Naive thymus-derived CD4-positive, alpha-beta T cell (primary cell): ENCODE data around the gene TGM2. TPM values are rescaled to one million over a fixed set of nuclear protein-coding genes. Genes with fewer than 3 reads are reported as not detected.

Experiments
- ATAC-seq: fragments of 150-1000 bp; cut with Tn5 transposase; 2 replicates; pipeline ENCODE4 v1.10.0; 2021; ENCODE audit warnings: mild to moderate bottlenecking, moderate library complexity
- CTCF ChIA-PET: fragments of 350-600 bp; sonication (Branson Sonifier 250); formaldehyde crosslinking; loops from one replicate; lab custom pipeline; 2021; ENCODE audit warnings: antibody characterized with exemption; lab: Charles Lee
- POLR2A ChIA-PET: fragments of 350-600 bp; sonication (Branson Sonifier 250); formaldehyde crosslinking; loops from one replicate; lab custom pipeline; 2021; ENCODE audit warnings: antibody characterized with exemption, inconsistent platforms; lab: Charles Lee
- DNase-seq, 9 donors: peaks; one replicate each; pipeline versions ENCODE4 v3.0.0 to v3.0.0-alpha.2; 2020 to 2022; ENCODE audit warnings: mixed read lengths in 1 of 9
- H3K27ac ChIP-seq: one replicate; pipeline ENCODE4 v1.7.0; 2013; ENCODE audit warnings: mild to moderate bottlenecking, low read depth, low read length, moderate library complexity
- H3K27me3 ChIP-seq, 2 donors: one replicate each; pipeline ENCODE4 v1.7.0; 2013; ENCODE audit warnings: low read length in 2 of 2, mild to moderate bottlenecking in 2 of 2, moderate library complexity in 2 of 2; ENCODE audit not compliant: control insufficient read depth in 2 of 2, insufficient read depth in 2 of 2
- H3K36me3 ChIP-seq, 3 experiments: 1 replicate in 2 of 3; 2 replicates in 1 of 3; pipeline ENCODE4 v1.7.0; 2013; ENCODE audit warnings: low read length in 3 of 3, mild to moderate bottlenecking in 3 of 3, moderate library complexity in 1 of 3; ENCODE audit not compliant: insufficient read depth in 3 of 3, control insufficient read depth in 2 of 3
- H3K4me1 ChIP-seq, 2 donors: one replicate each; pipeline ENCODE4 v1.7.0; 2013; ENCODE audit warnings: low read length in 2 of 2, mild to moderate bottlenecking in 2 of 2, moderate library complexity in 1 of 2; ENCODE audit not compliant: control insufficient read depth in 2 of 2, insufficient read depth in 2 of 2
- H3K4me3 ChIP-seq: 2 replicates; pipeline ENCODE4 v1.7.0; 2013; ENCODE audit warnings: mild to moderate bottlenecking, low read length
- H3K9me3 ChIP-seq, 3 experiments: 1 replicate in 2 of 3; 2 replicates in 1 of 3; pipeline ENCODE4 v1.7.0; 2013; ENCODE audit warnings: low read length in 3 of 3; ENCODE audit not compliant: control insufficient read depth in 2 of 3
- H3K27ac Mint-ChIP-seq, 9 donors: one replicate each; pipeline ENCODE4 v1.8.0; 2020 to 2022; ENCODE audit warnings: mixed read lengths in 9 of 9, mild to moderate bottlenecking in 8 of 9, moderate library complexity in 5 of 9, inconsistent platforms in 2 of 9
- H3K27me3 Mint-ChIP-seq, 5 donors: one replicate each; pipeline ENCODE4 v1.8.0; 2021 to 2022; ENCODE audit warnings: mixed read lengths in 5 of 5, mild to moderate bottlenecking in 1 of 5
- H3K36me3 Mint-ChIP-seq, 5 donors: one replicate each; pipeline ENCODE4 v1.8.0; 2020 to 2022; ENCODE audit warnings: mixed read lengths in 5 of 5, mild to moderate bottlenecking in 3 of 5, inconsistent platforms in 1 of 5
- H3K4me1 Mint-ChIP-seq, 7 donors: one replicate each; pipeline ENCODE4 v1.8.0; 2020 to 2022; ENCODE audit warnings: mixed read lengths in 7 of 7, mild to moderate bottlenecking in 3 of 7, inconsistent platforms in 1 of 7
- H3K4me3 Mint-ChIP-seq, 10 donors: one replicate each; pipeline ENCODE4 v1.8.0; 2020 to 2022; ENCODE audit warnings: mild to moderate bottlenecking in 10 of 10, mixed read lengths in 10 of 10, moderate library complexity in 6 of 10, inconsistent platforms in 2 of 10
- H3K9me3 Mint-ChIP-seq, 11 donors: one replicate each; pipeline ENCODE4 v1.8.0; 2020 to 2022; ENCODE audit warnings: mixed read lengths in 11 of 11, mild to moderate bottlenecking in 4 of 11, inconsistent platforms in 1 of 11, moderate library complexity in 1 of 11
- intact Hi-C, 2 donors: fragments of 100-400 bp; cut with micrococcal nuclease; formaldehyde crosslinking; loops; one replicate each; pipeline ENCODE4 v1.15.1; 2023
- polyA plus RNA-seq, 2 donors: library from polyadenylated mRNA; unstranded; fragments of 300-500 nt; fragmentation: Illumina TruSeq; gene quantifications; one replicate each; pipeline ENCODE4 v1.2.3, GENCODE V29; 2021
- total RNA-seq, 6 experiments: library from RNA in 5 of 6; stranded (reverse) in 5 of 6; gene quantifications; 1 replicate in 5 of 6; 2 replicates in 1 of 6; pipeline ENCODE4 v1.2.3 and lab custom pipeline; 2021 to 2026

TGM2 gene
- total and polyA plus RNA-seq, 7 experiments from 2014 or later, result 0.11 to 0.94 (median 0.19) TPM; not detected in 2

- H3K9me3 Mint-ChIP-seq, result no peaks in the 10 kb centered on the region
- no peak overlapping the region for H3K4me3 Mint-ChIP-seq
- DNase-seq, result no peak
- no peak for ATAC-seq
- H3K36me3 Mint-ChIP-seq, result no peaks in the 10 kb centered on the region
- H3K9me3 ChIP-seq, result no peaks in the 10 kb centered on the region
- H3K27me3 ChIP-seq, result no peaks in the 10 kb centered on the region
- H3K4me3 ChIP-seq, result no peak overlapping the region
- no peaks in the 10 kb centered on the region for H3K4me1 ChIP-seq
- H3K27me3 Mint-ChIP-seq, result peaks cover 16 to 29% (median 24%) of the 10 kb centered on the region in 5 donors
- no peak overlapping the region for H3K27ac ChIP-seq
- intact Hi-C loops, result no loop called here
- ChIA-PET POLR2A (no interaction called here), CTCF (no interaction called here)
- no peaks in the 10 kb centered on the region for H3K36me3 ChIP-seq
- no peak overlapping the region for H3K27ac Mint-ChIP-seq
- H3K4me1 Mint-ChIP-seq, result peaks cover 0 to 13% (median 6%) of the 10 kb centered on the region in 7 donors
These were observed 1.9 kb downstream of the TGM2 start for GRCh38 chr20:38162878-38163875.

DNA sequence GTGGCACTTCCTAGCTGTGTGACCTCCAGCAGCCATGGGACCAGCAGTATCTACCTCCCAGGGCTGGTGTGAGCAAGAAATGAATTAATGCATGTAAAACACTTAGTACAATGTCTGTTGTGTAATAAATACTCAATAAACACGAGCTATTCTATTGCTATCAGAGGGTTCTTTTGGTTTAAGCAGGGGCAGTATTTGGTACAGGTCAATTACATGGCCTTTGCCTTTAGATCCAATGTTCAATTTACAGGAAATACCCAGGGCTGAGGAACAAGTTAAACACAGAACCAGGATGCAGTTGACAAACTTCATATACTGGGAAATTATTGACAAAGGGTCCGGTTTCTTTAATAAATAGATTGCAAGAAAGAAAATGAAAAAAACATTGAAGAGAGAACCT lies 2.9 kb downstream of the TGM2 start:
- H3K4me1 ChIP-seq, result no peaks in the 10 kb centered on the region
- peaks cover 16 to 29% (median 24%) of the 10 kb centered on the region in 5 donors for H3K27me3 Mint-ChIP-seq

DNA sequence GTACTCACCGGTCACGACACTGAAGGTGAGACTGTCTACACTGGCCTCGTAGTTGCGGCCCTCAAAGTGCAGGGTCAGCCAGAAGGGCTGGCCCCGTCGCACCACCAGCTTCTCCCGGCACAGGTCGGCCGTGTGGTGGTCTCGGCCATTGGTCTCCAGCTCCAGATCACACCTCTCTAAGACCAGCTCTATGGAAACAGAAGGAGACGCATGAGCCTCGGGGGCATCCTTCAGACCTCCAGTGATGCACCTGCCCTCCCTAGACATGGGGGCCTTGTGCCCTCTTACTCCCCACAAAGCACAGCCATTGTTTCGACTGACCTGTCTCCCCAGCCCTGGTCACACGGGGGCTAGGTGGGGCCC lies 3.7 kb downstream of the TGM2 start:
- Histone ChIP-seq H3K27me3 (no peaks in the 10 kb centered on the region), H3K36me3 (no peaks in the 10 kb centered on the region), H3K27ac (no peak overlapping the region), H3K9me3 (no peaks in the 10 kb centered on the region), H3K4me1 (no peaks in the 10 kb centered on the region), H3K4me3 (no peak overlapping the region)
- intact Hi-C loops, result no loop called here
- H3K9me3 Mint-ChIP-seq, result no peaks in the 10 kb centered on the region
- POLR2A ChIA-PET, result no interaction called here
- CTCF ChIA-PET, result no interaction called here
- ATAC-seq, result no peak
- no peak overlapping the region for H3K4me3 Mint-ChIP-seq
- H3K4me1 Mint-ChIP-seq, result peaks cover 0 to 7% (median 6%) of the 10 kb centered on the region in 7 donors
- H3K36me3 Mint-ChIP-seq, result no peaks in the 10 kb centered on the region
- DNase-seq, result no peak
- peaks cover 16 to 26% (median 23%) of the 10 kb centered on the region in 5 donors for H3K27me3 Mint-ChIP-seq
- no peak overlapping the region for H3K27ac Mint-ChIP-seq

More for the DNA sequence above, 2.9 kb downstream of the TGM2 start:
- no peak for ATAC-seq
- no peak overlapping the region for H3K4me3 Mint-ChIP-seq
- peaks cover 0 to 7% (median 6%) of the 10 kb centered on the region in 7 donors for H3K4me1 Mint-ChIP-seq
- ChIA-PET POLR2A (no interaction called here), CTCF (no interaction called here)
- H3K36me3 ChIP-seq, result no peaks in the 10 kb centered on the region
- H3K9me3 Mint-ChIP-seq, result no peaks in the 10 kb centered on the region
- intact Hi-C loops, result no loop called here
- H3K27ac ChIP-seq, result no peak overlapping the region
- H3K27ac Mint-ChIP-seq, result no peak overlapping the region
- no peak overlapping the region for H3K4me3 ChIP-seq
- no peaks in the 10 kb centered on the region for H3K9me3 ChIP-seq
- no peaks in the 10 kb centered on the region for H3K27me3 ChIP-seq
- H3K36me3 Mint-ChIP-seq, result no peaks in the 10 kb centered on the region
- DNase-seq, result no peak

GRCh38 chr20:38159957-38160756 lies 4.9 kb downstream of the TGM2 start:
- DNase-seq (no peak), ATAC-seq (no peak)
- intact Hi-C loops, result no loop called here
- Mint-ChIP-seq H3K36me3 (no peaks in the 10 kb centered on the region), H3K27me3 (peaks cover 7 to 18% (median 12%) of the 10 kb centered on the region in 5 donors), H3K27ac (no peak overlapping the region), H3K4me1 (no peaks in the 10 kb centered on the region), H3K9me3 (no peaks in the 10 kb centered on the region), H3K4me3 (no peak overlapping the region)
- Histone ChIP-seq H3K36me3 (no peaks in the 10 kb centered on the region), H3K27me3 (no peaks in the 10 kb centered on the region), H3K4me1 (no peaks in the 10 kb centered on the region), H3K27ac (no peak overlapping the region), H3K9me3 (no peaks in the 10 kb centered on the region), H3K4me3 (no peak overlapping the region)
- ChIA-PET POLR2A (no interaction called here), CTCF (no interaction called here)

- H3K4me1 Mint-ChIP-seq, result no peaks in the 10 kb centered on the region
- H3K4me1 ChIP-seq, result no peaks in the 10 kb centered on the region
- H3K36me3 Mint-ChIP-seq, result no peaks in the 10 kb centered on the region
- no peaks in the 10 kb centered on the region for H3K36me3 ChIP-seq
- intact Hi-C loops, result no loop called here
- no peaks in the 10 kb centered on the region for H3K9me3 Mint-ChIP-seq
- POLR2A ChIA-PET, result no interaction called here
- peaks cover 7 to 18% (median 12%) of the 10 kb centered on the region in 5 donors for H3K27me3 Mint-ChIP-seq
- CTCF ChIA-PET, result no interaction called here
- no peak for DNase-seq
- no peaks in the 10 kb centered on the region for H3K9me3 ChIP-seq
- H3K27ac Mint-ChIP-seq, result no peak overlapping the region
- H3K4me3 Mint-ChIP-seq, result no peak overlapping the region
- H3K27me3 ChIP-seq, result no peaks in the 10 kb centered on the region
- H3K4me3 ChIP-seq, result no peak overlapping the region
- ATAC-seq, result no peak
- H3K27ac ChIP-seq, result no peak overlapping the region
These were observed 5.5 kb downstream of the TGM2 start for GRCh38 chr20:38159566-38159956.

GRCh38 chr20:38158701-38159351 lies 6.2 kb downstream of the TGM2 start:
- H3K36me3 Mint-ChIP-seq, result no peaks in the 10 kb centered on the region
- H3K9me3 Mint-ChIP-seq, result no peaks in the 10 kb centered on the region
- no peaks in the 10 kb centered on the region for H3K4me1 ChIP-seq
- peaks cover 7 to 15% (median 10%) of the 10 kb centered on the region in 5 donors for H3K27me3 Mint-ChIP-seq
- no peak overlapping the region for H3K27ac ChIP-seq
- H3K4me1 Mint-ChIP-seq, result no peaks in the 10 kb centered on the region
- no peak overlapping the region for H3K4me3 ChIP-seq
- H3K27ac Mint-ChIP-seq, result no peak overlapping the region
- no peak for ATAC-seq
- ChIA-PET POLR2A (no interaction called here), CTCF (no interaction called here)
- DNase-seq, result no peak
- H3K4me3 Mint-ChIP-seq, result no peak overlapping the region
- no peaks in the 10 kb centered on the region for H3K9me3 ChIP-seq
- H3K36me3 ChIP-seq, result no peaks in the 10 kb centered on the region
- intact Hi-C loops, result no loop called here
- H3K27me3 ChIP-seq, result no peaks in the 10 kb centered on the region
